Measurements from ENCODE around the gene NDUFA7. TPM values are rescaled to one million over a fixed set of nuclear protein-coding genes. Genes with fewer than 3 reads are reported as not detected.

The NDUFA7 gene
- polyA plus RNA-seq, 1 of the 3 experiments (the other 2 are of a cell fraction) = 111 TPM

DNA sequence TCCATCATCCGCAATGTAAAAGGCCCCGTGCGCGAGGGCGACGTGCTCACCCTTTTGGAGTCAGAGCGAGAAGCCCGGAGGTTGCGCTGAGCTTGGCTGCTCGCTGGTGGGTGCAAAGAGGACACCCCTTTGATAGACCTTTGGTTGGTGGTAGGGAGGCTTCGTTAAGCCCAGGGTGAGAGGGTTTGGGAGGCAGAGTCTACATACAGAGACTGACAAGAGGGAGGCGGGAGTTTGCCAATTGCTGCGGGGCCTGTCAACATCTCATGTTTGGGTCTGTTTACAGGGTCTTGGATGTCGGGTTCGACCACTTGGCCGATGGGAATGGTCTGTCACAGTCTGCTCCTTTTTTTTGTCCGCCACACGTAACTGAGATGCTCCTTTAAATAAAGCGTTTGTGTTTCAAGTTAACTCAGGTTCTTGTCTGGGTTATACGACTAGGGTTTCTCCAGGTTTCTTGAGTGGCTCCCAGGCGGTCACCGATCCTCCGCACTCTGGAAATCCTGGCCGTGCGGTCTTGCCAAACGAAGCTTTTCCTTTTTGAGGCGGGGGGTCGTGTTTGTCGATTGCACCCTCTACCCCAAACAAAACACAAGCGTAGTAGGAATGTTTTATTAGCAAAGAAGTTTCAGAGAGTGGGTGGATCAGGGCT lies 937 bp upstream of the NDUFA7 start (continued):
- TF ChIP-seq, protein P1, sequence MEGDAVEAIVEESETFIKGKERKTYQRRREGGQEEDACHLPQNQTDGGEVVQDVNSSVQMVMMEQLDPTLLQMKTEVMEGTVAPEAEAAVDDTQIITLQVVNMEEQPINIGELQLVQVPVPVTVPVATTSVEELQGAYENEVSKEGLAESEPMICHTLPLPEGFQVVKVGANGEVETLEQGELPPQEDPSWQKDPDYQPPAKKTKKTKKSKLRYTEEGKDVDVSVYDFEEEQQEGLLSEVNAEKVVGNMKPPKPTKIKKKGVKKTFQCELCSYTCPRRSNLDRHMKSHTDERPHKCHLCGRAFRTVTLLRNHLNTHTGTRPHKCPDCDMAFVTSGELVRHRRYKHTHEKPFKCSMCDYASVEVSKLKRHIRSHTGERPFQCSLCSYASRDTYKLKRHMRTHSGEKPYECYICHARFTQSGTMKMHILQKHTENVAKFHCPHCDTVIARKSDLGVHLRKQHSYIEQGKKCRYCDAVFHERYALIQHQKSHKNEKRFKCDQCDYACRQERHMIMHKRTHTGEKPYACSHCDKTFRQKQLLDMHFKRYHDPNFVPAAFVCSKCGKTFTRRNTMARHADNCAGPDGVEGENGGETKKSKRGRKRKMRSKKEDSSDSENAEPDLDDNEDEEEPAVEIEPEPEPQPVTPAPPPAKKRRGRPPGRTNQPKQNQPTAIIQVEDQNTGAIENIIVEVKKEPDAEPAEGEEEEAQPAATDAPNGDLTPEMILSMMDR (IDR thresholded peaks at IDR 0.05) = no peak
- TF ChIP-seq JUND (IDR thresholded peaks at IDR 0.05) = no peak

DNA sequence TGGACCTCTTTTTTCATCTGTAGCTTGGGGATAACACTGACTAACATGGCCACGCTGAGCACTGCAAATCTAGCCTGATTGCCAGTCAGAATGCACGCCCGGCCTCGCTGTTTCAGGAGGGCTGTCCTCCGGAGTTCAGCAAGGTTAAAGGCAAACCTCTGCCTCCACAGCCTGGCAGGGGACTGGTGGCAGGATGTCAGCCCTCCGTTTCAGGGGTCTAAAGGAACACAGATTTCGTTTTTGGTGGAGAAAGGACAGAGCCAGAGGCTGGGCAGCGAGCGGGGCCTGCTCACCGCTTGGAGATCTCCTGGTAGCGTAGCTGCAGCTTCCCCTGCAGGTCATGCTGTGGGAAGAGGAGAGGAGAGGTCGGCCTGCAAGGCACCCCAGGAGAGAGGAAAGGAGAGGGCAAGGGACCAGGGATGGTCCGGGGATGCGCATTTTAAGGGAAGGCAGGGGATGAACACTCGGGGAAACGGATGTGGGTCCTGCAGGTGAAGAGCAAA lies 560 bp downstream of the NDUFA7 start:
- no peaks in the 10 kb centered on the region for H3K27me3 ChIP-seq (ENCODE audit: insufficient read depth)
- WGBS (ENCODE audit: low lambda C conversion rate) = 3% methylated on average over 16 of the region's 16 CpGs
- H3K4me1 ChIP-seq (ENCODE audit: control insufficient read depth in 1 of 2, insufficient read depth in 2 of 2, low read depth in 1 of 2, low read length in 1 of 2) = peaks cover 14 to 16% of the 10 kb centered on the region in 2 experiments; a peak in 2 of 4 replicates
- H3K79me2 ChIP-seq (ENCODE audit: insufficient read depth) = peaks cover 62% of the 10 kb centered on the region
- H3F3A ChIP-seq (replicated peaks; ENCODE audit: insufficient read depth) = peaks cover 10% of the 10 kb centered on the region
- H3K9me2 ChIP-seq = no peaks in the 10 kb centered on the region
- peak overlapping the region; percentile 78; the same call in 1 of the 2 replicates for H2AFZ ChIP-seq (ENCODE audit: low read depth)
- H3K27ac ChIP-seq (ENCODE audit: low read depth in 2 of 2, low read length in 1 of 2) = peak overlapping the region; percentile 65 to 79
- TF ChIP-seq, protein P2, sequence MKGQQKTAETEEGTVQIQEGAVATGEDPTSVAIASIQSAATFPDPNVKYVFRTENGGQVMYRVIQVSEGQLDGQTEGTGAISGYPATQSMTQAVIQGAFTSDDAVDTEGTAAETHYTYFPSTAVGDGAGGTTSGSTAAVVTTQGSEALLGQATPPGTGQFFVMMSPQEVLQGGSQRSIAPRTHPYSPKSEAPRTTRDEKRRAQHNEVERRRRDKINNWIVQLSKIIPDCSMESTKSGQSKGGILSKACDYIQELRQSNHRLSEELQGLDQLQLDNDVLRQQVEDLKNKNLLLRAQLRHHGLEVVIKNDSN (IDR thresholded peaks at IDR 0.05; ENCODE audit: borderline replicate concordance, low read depth) = no peak
- TF ChIP-seq CHD2 (IDR thresholded peaks at IDR 0.05; ENCODE audit: low read length, partially characterized antibody) (no peak), TEAD4 (IDR thresholded peaks at IDR 0.05; ENCODE audit: borderline replicate concordance, insufficient read depth) (no peak), FOXJ3 (CRISPR knock-in tag; IDR thresholded peaks at IDR 0.05) (no peak), NFIC (IDR thresholded peaks at IDR 0.05; ENCODE audit: borderline replicate concordance) (no peak), FOSL2 (IDR thresholded peaks at IDR 0.05; ENCODE audit: borderline replicate concordance, low read depth) (no peak), NRF1 (IDR thresholded peaks at IDR 0.05; ENCODE audit: low read depth, low read length) (no peak), RCOR1 (IDR thresholded peaks at IDR 0.05; ENCODE audit: low read length) (no peak)
- no peaks in the 10 kb centered on the region for H3K9me3 ChIP-seq
- peak overlapping the region; percentile 99 for H3K4me2 ChIP-seq
- peak overlapping the region; percentile 87 to 99 for H3K4me3 ChIP-seq (ENCODE audit: low read depth in 2 of 2, low read length in 1 of 2)
- ChIA-PET CTCF (interaction anchor here (1.2 to 2.9 kb wide), 4 partner anchors 15 to 185 kb away, joined by 3 to 14 read pairs (median 4); no protein-coding TSS in a partner anchor), POLR2A (interaction anchor here (1.0 to 1.5 kb wide), 3 partner anchors 12 to 185 kb away, joined by 3 to 6 read pairs (median 4); no protein-coding TSS in a partner anchor)
- peaks cover 18% of the 10 kb centered on the region for H4K20me1 ChIP-seq (ENCODE audit: insufficient read depth)
- H3K36me3 ChIP-seq (replicated peaks in 1 of 2; ENCODE audit: control insufficient read depth in 1 of 2, insufficient read depth in 2 of 2, low read length in 1 of 2) = peaks cover 7 to 18% of the 10 kb centered on the region in 2 experiments
- no peak for DNase-seq
- peak overlapping the region; percentile 99 for H3K9ac ChIP-seq
